ENCODE measurements around the gene LRRK2. TPM values are rescaled to one million over a fixed set of nuclear protein-coding genes. Genes with fewer than 3 reads are reported as not detected.
"Not testable (repeated sequence)": the region's sequence is repeated elsewhere in the genome, so short reads cannot be mapped to it uniquely, and the experiment has no call there.

LRRK2 gene
- total and polyA plus RNA-seq, 4 donors = 1.5 to 11.5 (median 4.9) TPM

DNA sequence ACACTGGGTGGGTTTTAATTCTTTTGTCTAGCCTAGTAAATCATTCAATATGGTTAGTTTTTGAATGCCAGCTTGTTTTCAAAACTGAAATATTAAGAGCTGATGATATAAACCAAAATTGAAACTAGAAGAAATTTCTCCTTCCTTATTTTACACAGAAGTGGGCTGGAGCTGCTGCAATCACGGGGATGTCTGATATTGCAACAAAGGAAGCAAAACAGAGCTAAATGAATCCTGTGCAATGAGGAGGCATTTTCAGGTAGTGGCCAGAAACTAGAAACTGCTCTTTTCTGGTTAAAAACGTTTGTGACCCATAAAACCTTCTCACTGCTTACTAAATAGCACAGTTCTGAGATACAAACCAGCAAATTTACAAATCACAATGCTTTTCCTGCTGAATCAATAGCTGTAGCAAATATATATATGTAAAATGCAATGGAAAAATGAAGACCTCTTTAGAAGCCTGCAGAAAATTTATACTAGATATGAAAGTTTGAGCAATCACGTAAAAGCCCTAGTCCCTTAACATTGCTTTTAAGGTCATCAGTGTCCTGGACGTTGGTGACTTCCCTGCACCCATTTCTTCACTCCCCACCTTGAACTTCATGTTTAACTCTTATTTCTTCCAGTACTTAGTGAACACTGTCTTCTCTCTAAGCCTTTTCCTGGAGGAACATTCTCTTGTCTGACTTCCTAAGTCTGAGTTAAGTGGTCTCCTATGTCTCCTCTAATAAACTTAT, 15.9 kb upstream of the LRRK2 start:
- 47% methylated on average over 4 of the region's 4 CpGs for WGBS

DNA sequence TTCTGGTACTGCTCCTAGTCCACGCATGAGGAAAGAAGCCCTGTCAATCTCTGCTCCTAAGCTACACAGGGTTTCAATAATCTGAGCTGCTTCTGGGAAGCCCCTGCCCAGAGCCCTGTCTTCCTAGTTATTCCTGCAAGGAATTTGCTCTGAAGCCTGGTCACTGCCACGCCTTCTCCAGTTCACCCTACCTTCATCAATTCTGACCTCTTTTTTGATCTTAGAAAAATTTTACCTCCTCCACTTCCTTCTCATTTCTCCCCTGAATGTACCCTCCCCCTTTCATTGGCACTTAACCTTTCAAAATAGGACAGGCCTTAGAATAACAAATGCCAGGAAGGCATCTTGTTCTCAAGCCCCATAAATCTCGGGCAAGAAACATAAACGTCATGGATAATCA, 14.9 kb upstream of the LRRK2 start:
- Histone ChIP-seq H3K4me1 (ENCODE audit: control insufficient read depth in 4 of 4, insufficient read depth in 4 of 4, low read length in 3 of 4) (no peaks in the 10 kb centered on the region), H3K36me3 (ENCODE audit: control insufficient read depth in 4 of 4, insufficient read depth in 3 of 4, low read depth in 1 of 4, low read length in 3 of 4) (no peaks in the 10 kb centered on the region), H3K9me3 (ENCODE audit: control insufficient read depth in 4 of 4, low read length in 3 of 4) (no peaks in the 10 kb centered on the region), H3K9ac (ENCODE audit: low read depth in 1 of 2, low read length in 2 of 2) (no peak overlapping the region), H3K27me3 (ENCODE audit: control insufficient read depth in 4 of 4, insufficient read depth in 4 of 4, low read length in 3 of 4) (no peaks in the 10 kb centered on the region), H3K27ac (ENCODE audit: low read depth in 1 of 2, low read length in 2 of 2) (peak overlapping the region in 1 of 2 donors; percentile 16), H3K4me3 (ENCODE audit: low read depth in 1 of 3, low read length in 3 of 3) (no peak overlapping the region)
- 86% methylated on average over 4 of the region's 4 CpGs for WGBS
- TF ChIP-seq HNF4A (conservative IDR thresholded peaks at IDR 0.05) (no peak), TAF1 (conservative IDR thresholded peaks at IDR 0.05) (no peak), YY1 (IDR thresholded peaks at IDR 0.05) (no peak), FOXA2 (IDR thresholded peaks at IDR 0.05) (no peak), RAD21 (IDR thresholded peaks at IDR 0.05) (no peak)
- TF ChIP-seq, protein P1, sequence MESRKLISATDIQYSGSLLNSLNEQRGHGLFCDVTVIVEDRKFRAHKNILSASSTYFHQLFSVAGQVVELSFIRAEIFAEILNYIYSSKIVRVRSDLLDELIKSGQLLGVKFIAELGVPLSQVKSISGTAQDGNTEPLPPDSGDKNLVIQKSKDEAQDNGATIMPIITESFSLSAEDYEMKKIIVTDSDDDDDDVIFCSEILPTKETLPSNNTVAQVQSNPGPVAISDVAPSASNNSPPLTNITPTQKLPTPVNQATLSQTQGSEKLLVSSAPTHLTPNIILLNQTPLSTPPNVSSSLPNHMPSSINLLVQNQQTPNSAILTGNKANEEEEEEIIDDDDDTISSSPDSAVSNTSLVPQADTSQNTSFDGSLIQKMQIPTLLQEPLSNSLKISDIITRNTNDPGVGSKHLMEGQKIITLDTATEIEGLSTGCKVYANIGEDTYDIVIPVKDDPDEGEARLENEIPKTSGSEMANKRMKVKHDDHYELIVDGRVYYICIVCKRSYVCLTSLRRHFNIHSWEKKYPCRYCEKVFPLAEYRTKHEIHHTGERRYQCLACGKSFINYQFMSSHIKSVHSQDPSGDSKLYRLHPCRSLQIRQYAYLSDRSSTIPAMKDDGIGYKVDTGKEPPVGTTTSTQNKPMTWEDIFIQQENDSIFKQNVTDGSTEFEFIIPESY (IDR thresholded peaks at IDR 0.05) = no peak
- TF ChIP-seq, protein P2, sequence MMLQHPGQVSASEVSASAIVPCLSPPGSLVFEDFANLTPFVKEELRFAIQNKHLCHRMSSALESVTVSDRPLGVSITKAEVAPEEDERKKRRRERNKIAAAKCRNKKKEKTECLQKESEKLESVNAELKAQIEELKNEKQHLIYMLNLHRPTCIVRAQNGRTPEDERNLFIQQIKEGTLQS (IDR thresholded peaks at IDR 0.05) = no peak
- DNase-seq (ENCODE audit: low spot score) = no peak

More for the DNA sequence above, 15.9 kb upstream of the LRRK2 start:
- Histone ChIP-seq H3K4me3 (ENCODE audit: low read depth in 1 of 3, low read length in 3 of 3) (no peak overlapping the region), H3K9ac (ENCODE audit: low read depth in 1 of 2, low read length in 2 of 2) (no peak overlapping the region), H3K27me3 (ENCODE audit: control insufficient read depth in 4 of 4, insufficient read depth in 4 of 4, low read length in 3 of 4) (no peaks in the 10 kb centered on the region), H3K36me3 (ENCODE audit: control insufficient read depth in 4 of 4, insufficient read depth in 3 of 4, low read depth in 1 of 4, low read length in 3 of 4) (no peaks in the 10 kb centered on the region), H3K9me3 (ENCODE audit: control insufficient read depth in 4 of 4, low read length in 3 of 4) (no peaks in the 10 kb centered on the region), H3K4me1 (ENCODE audit: control insufficient read depth in 4 of 4, insufficient read depth in 4 of 4, low read length in 3 of 4) (no peaks in the 10 kb centered on the region), H3K27ac (ENCODE audit: low read depth in 1 of 2, low read length in 2 of 2) (peak overlapping the region in 1 of 2 donors; percentile 37)
- no peak for TF ChIP-seq FOXA2 (IDR thresholded peaks at IDR 0.05)
- TF ChIP-seq, protein P3, sequence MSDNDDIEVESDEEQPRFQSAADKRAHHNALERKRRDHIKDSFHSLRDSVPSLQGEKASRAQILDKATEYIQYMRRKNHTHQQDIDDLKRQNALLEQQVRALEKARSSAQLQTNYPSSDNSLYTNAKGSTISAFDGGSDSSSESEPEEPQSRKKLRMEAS (IDR thresholded peaks at IDR 0.05) = no peak
- no peak for TF ChIP-seq RXRA (IDR thresholded peaks at IDR 0.05)
- TF ChIP-seq, protein P4, sequence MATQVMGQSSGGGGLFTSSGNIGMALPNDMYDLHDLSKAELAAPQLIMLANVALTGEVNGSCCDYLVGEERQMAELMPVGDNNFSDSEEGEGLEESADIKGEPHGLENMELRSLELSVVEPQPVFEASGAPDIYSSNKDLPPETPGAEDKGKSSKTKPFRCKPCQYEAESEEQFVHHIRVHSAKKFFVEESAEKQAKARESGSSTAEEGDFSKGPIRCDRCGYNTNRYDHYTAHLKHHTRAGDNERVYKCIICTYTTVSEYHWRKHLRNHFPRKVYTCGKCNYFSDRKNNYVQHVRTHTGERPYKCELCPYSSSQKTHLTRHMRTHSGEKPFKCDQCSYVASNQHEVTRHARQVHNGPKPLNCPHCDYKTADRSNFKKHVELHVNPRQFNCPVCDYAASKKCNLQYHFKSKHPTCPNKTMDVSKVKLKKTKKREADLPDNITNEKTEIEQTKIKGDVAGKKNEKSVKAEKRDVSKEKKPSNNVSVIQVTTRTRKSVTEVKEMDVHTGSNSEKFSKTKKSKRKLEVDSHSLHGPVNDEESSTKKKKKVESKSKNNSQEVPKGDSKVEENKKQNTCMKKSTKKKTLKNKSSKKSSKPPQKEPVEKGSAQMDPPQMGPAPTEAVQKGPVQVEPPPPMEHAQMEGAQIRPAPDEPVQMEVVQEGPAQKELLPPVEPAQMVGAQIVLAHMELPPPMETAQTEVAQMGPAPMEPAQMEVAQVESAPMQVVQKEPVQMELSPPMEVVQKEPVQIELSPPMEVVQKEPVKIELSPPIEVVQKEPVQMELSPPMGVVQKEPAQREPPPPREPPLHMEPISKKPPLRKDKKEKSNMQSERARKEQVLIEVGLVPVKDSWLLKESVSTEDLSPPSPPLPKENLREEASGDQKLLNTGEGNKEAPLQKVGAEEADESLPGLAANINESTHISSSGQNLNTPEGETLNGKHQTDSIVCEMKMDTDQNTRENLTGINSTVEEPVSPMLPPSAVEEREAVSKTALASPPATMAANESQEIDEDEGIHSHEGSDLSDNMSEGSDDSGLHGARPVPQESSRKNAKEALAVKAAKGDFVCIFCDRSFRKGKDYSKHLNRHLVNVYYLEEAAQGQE (IDR thresholded peaks at IDR 0.05) = no peak
- no peak for DNase-seq (ENCODE audit: low spot score)

DNA sequence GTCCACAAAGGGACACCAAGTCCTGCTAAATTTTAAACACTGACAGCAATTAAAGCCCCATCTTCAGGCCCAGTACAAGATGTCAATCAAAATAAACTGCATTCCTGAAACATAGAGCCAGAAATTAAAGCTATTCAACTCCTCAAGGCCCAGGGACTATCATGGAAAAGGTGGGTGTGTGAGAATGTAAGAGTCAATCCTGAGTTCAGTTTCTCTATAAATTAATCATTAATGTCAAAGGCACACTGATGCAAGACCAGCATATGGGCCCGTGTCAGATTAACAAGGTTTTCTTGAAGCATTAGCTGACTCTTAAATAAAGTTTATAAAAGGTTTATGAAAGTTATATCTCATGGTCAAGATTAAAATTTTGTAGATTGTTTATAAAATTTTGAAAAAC, 13.6 kb upstream of the LRRK2 start:
- 37% methylated on average over 1 of the region's 1 CpG for WGBS
- peak in 1 of 2 donors; percentile 11 for TF ChIP-seq EGR1 (IDR thresholded peaks at IDR 0.05; ENCODE audit: low read depth in 2 of 2)
- TF ChIP-seq HNF4A (conservative IDR thresholded peaks at IDR 0.05) = peak in 1 of 2 donors; percentile 28
- peak; percentile 11 for TF ChIP-seq SP1 (IDR thresholded peaks at IDR 0.05)
- not testable (repeated sequence) for H3K9me3 ChIP-seq (ENCODE audit: control insufficient read depth in 4 of 4, low read length in 3 of 4); H3K4me3 ChIP-seq (ENCODE audit: low read depth in 1 of 3, low read length in 3 of 3); H3K9ac ChIP-seq (ENCODE audit: low read depth in 1 of 2, low read length in 2 of 2); H3K27ac ChIP-seq (ENCODE audit: low read depth in 1 of 2, low read length in 2 of 2); H3K36me3 ChIP-seq (ENCODE audit: control insufficient read depth in 4 of 4, insufficient read depth in 3 of 4, low read depth in 1 of 4, low read length in 3 of 4); DNase-seq (ENCODE audit: low spot score); H3K4me1 ChIP-seq (ENCODE audit: control insufficient read depth in 4 of 4, insufficient read depth in 4 of 4, low read length in 3 of 4); H3K27me3 ChIP-seq (ENCODE audit: control insufficient read depth in 4 of 4, insufficient read depth in 4 of 4, low read length in 3 of 4)

Data from liver (tissue), 9 donors.